SW480 (cell line): Measurements from ENCODE around the gene WNT5A.

Source experiments
- DNase-seq: peaks from one replicate; pipeline ENCODE4 v3.0.0-alpha.2; 2016; ENCODE audit warnings: low spot score

WNT5A gene

GRCh38 chr3:55481744-55482495, 5.2 kb downstream of the WNT5A start:
- DNase-seq: no peak

- no peak for DNase-seq
These were observed 6.0 kb downstream of the WNT5A start for GRCh38 chr3:55480911-55481743.

GRCh38 chr3:55477306-55478303, 9.5 kb downstream of the WNT5A start:
- no peak for DNase-seq

- no peak for DNase-seq
These were observed 10.6 kb downstream of the WNT5A start for GRCh38 chr3:55476515-55476914.

GRCh38 chr3:55474213-55474632, 12.9 kb downstream of the WNT5A start:
- no peak for DNase-seq

- DNase-seq: no peak
These were observed 13.3 kb downstream of the WNT5A start for GRCh38 chr3:55473788-55474187.

GRCh38 chr3:55471522-55472280, 15.4 kb downstream of the WNT5A start:
- no peak for DNase-seq

- no peak for DNase-seq
These were observed 16.0 kb downstream of the WNT5A start for GRCh38 chr3:55471084-55471483.

- no peak for DNase-seq
These were observed 17.1 kb downstream of the WNT5A start for GRCh38 chr3:55469957-55470526.

GRCh38 chr3:55468251-55468650, 18.9 kb downstream of the WNT5A start:
- DNase-seq: no peak

GRCh38 chr3:55467099-55467498, 20.0 kb downstream of the WNT5A start:
- no peak for DNase-seq

- no peak for DNase-seq
These were observed 20.6 kb downstream of the WNT5A start for GRCh38 chr3:55466526-55466925.

GRCh38 chr3:55461896-55462295, 25.2 kb downstream of the WNT5A start:
- peak; percentile 14 for DNase-seq

- no peak for DNase-seq
These were observed 27.3 kb downstream of the WNT5A start for GRCh38 chr3:55459838-55460237.

- no peak for DNase-seq
These were observed 28.8 kb downstream of the WNT5A start for GRCh38 chr3:55458181-55458790.

GRCh38 chr3:55455915-55456314, 31.2 kb downstream of the WNT5A start:
- no peak for DNase-seq

GRCh38 chr3:55454611-55455010, 32.5 kb downstream of the WNT5A start:
- no peak for DNase-seq

- DNase-seq: no peak
These were observed 33.1 kb downstream of the WNT5A start for GRCh38 chr3:55453886-55454496.

GRCh38 chr3:55452886-55453285, 34.2 kb downstream of the WNT5A start:
- no peak for DNase-seq

GRCh38 chr3:55449527-55449926, 37.6 kb downstream of the WNT5A start:
- DNase-seq: no peak
